Left renal cortex interstitium (tissue), 4 donors: ENCODE results near the gene GATM. TPM values are rescaled to one million over a fixed set of nuclear protein-coding genes. Genes with fewer than 3 reads are reported as not detected.

Experiments used
- DNase-seq, 4 donors: peaks; one replicate each; pipeline ENCODE4 v3.0.0-alpha.2; 2013; ENCODE audit warnings: low read depth in 4 of 4, low spot score in 2 of 4, missing footprints in 1 of 4
- polyA plus RNA-seq, 4 donors: library from polyadenylated mRNA; unstranded; fragments of 120-200 nt; gene quantifications; one replicate each; pipeline ENCODE4 v1.2.1, GENCODE V29; 2013; ENCODE audit not compliant: insufficient read length in 4 of 4

Gene GATM, protein sequence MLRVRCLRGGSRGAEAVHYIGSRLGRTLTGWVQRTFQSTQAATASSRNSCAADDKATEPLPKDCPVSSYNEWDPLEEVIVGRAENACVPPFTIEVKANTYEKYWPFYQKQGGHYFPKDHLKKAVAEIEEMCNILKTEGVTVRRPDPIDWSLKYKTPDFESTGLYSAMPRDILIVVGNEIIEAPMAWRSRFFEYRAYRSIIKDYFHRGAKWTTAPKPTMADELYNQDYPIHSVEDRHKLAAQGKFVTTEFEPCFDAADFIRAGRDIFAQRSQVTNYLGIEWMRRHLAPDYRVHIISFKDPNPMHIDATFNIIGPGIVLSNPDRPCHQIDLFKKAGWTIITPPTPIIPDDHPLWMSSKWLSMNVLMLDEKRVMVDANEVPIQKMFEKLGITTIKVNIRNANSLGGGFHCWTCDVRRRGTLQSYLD
- polyA plus RNA-seq: 100 to 1,000 TPM; 175 to 252 (median 232) TPM

DNA sequence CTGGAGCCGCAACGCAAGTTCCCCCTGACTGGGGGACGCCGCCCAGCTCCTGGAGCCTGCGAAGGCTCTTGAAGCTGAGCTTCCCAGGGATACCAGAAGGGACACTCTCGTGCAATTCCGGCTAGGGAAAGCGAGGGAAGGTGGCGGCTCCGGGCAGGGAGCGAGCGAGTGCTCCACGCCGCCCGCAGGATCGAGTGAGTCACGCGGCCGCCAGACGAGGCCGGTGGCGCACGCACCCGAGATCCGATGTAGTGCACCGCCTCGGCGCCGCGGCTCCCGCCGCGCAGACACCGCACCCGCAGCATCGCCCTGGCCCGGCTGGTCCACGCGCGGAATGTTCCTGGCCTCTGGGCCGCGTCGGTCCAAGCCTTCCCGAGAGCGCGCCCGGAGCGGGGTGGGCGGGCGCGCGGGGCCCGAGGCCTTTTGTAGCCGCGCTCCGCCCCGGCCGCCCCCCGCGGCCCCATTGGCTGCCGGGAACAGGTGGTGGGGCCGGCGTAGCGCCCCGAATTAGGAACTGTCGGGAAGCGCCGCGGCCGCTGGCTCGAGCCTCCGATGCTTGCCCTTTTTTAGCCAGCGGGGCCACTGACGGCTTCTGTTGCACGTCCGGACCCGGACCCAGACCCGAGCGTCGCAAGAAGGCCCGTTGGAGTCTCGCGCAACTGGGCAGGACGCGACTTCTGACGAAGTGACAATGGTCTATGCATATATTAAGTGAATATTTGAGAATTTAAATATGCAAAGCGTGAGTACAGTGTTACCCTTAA, at the start of gene GATM:
TSS of gene GATM (minus strand) at position 396 of the 764 bp plus-strand sequence. CDS start at position 305, 91 bp downstream.
- peak in 2 of 4 donors; percentile 53 to 69 for DNase-seq

DNA sequence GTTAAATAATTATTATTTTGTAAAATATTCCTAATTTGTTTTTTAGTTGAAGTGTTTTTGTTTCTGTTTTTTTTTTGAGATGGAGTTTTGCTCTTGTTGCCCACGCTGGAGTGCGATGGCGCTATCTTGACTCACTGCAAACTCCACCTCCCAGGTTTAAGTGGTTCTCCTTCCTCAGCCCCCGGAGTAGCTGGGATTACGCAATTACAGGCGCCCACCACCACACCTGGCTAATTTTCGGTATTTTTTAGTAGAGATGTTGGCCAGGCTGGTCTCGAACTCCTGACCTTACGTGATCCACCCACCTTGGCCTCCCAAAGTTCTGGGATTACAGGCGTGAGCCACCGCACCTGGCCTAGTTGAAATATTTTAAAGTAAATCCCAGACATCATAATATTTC, 48.7 kb upstream of the GATM start:
- no peak for DNase-seq

- DNase-seq: no peak
Measured at GRCh38 chr15:45425135-45425534, 46.8 kb upstream of the GATM start.

DNA sequence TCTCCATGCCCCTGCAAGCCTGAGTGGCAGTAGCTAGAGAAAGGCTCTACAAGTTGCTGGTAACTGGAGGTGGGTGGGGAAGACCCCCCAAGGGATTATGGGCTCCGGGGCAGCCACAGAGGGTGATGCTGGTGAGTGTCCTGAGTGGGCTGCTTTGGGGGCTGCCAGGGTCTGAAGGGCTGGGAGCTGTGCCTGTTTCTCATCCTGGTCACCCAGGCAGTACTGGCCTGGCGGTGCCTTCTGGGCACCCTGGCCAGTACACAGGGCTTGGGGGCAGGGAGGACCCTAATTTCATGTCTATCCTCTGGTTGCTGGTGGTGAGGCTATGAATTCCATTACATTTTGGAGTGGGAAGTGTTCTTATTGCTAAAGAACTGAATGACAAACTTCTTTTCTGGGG, 46.1 kb upstream of the GATM start:
- no peak for DNase-seq

DNA sequence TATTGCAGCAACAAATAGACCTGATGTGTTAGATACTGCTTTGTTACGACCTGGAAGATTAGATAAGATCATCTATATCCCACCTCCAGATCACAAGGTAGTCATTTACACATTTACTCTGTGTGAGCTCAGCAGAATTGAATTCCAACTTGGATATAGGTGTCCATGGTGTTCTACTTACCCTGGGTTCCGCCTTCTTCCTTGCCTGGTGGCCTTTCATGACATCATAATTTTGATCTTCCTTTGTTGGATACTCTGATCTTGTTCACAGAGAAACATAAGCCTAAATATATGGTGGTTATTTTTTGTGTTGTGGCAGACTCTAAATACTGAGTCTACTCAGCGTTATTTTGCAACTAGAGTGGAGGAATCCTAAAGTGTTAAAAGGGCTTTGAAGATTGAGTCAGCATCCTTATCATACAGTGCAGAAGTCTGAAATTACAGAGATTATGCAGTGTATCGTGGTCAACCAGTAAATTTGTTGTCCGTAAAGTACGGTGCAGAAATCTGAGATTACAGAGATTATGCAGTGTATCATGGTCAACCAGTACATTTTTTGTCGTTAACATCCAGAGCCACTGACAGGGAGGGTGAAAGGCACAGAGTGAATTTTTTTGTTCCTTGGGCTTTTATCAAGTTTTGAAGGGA, 39.1 kb upstream of the GATM start:
- DNase-seq: no peak

DNA sequence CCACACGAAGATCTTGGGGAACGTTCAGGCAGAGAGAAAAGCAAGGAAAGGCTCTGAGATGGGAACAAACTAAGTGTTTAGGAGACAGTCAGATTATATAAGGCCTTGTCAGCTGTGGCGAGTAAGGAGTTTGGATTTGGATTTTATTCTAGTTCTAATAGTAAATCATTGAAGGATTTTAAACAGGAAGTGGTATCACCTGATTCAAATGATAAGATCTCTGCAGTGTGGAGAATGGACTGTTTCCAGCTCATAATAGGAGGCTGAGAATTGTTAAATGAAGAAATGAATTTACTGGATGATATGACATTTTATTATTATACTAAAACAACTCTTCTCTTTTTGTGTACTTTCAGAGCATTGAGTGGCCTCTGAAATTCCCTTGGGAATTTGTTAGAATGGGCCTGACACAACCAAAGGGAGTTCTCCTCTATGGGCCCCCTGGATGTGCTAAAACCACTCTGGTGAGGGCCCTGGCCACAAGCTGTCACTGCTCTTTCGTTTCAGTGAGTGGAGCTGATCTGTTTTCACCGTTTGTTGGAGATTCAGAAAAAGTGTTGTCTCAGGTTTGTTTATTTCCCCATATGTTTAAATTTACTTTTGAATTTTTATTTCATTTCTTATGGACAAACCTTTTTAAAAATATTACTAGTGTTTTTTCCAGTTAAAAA, 36.0 kb upstream of the GATM start:
- no peak for DNase-seq

GRCh38 chr15:45409596-45409995, 31.3 kb upstream of the GATM start:
- DNase-seq: no peak

GRCh38 chr15:45407786-45408185, 29.4 kb upstream of the GATM start:
- DNase-seq: no peak

- no peak for DNase-seq
Measured at GRCh38 chr15:45402955-45403877, 24.9 kb upstream of the GATM start.

DNA sequence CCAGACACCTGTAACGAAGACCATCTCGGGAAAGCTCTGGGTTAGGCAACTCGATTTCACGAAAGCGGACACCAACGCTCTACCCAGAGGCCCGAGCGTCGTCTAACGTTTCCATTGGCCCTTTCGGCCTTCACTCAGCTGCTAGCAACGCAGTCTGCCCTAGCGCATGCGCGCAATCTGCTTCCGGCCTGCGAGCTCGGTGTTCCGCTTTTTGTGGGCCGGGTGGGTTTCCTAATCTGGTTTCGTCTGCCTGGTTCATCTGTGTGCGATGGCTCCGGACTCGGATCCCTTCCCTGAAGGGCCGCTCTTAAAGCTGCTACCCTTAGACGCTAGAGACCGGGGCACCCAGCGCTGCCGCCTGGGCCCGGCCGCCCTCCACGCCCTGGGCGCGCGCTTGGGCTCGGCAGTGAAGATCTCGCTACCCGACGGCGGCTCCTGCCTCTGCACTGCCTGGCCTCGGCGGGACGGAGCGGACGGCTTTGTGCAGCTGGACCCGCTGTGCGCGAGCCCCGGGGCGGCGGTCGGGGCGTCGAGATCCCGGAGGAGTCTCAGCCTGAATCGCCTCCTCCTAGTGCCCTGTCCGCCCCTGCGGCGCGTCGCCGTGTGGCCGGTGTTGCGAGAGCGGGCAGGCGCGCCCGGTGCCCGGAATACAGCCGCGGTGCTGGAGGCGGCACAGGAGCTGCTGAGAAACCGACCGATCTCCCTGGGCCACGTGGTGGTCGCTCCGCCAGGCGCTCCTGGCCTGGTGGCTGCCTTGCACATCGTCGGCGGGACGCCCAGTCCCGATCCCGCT, 24.0 kb upstream of the GATM start:
- DNase-seq: peak; percentile 95 to 99 (median 96)

DNA sequence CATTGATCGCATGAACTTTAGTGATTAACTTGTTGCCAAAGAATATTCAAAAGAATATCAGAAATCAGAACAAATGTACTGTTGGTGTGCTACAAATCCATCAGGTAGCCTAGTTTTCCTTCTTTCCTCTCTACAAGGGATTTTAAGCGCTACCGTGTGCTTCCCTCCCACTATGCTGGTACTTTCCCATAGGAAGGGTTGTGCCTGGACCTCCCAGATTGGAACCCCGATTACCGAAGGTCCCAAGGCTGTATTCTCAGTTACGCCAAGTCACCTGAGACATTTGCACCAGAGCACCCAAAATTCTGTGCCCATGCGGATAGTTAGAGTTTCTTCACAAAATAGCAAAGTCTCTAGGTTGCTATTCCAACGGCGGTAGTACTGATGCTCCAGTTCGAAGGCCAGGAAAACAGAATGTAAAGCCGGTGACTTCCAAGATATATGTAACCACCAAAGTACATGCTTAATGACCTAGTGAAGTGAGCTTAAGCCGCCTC, 23.4 kb upstream of the GATM start:
- DNase-seq: no peak

GRCh38 chr15:45399381-45400212, 21.3 kb upstream of the GATM start:
- DNase-seq: no peak

DNA sequence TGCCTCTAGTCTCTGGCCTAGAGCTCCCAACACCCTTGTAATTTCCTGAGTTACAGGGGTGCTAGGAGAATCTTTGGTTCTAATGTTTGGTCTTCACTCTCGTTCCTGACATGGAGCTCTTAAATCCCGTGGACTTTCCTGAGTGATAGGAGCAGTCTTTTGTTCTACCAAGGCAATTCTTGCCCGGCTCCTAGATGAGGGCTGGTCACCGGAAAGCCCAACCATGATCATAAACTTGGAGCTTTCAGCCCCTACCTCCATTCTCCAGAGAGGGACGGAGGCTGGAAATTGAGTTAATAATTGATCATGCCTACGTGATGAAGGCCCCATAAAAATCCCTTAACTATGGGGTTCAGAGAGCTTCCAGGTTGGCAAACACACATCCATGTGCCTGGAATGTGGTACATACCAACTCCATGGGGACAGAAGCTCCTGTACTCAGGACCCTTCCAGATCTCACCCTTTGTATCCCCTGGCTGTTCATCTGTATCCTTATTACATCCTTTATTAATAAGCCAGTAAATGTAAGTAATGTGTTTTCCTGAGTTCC, 18.8 kb upstream of the GATM start:
- no peak for DNase-seq

- DNase-seq: no peak
Measured at GRCh38 chr15:45395943-45396342, 17.6 kb upstream of the GATM start.

DNA sequence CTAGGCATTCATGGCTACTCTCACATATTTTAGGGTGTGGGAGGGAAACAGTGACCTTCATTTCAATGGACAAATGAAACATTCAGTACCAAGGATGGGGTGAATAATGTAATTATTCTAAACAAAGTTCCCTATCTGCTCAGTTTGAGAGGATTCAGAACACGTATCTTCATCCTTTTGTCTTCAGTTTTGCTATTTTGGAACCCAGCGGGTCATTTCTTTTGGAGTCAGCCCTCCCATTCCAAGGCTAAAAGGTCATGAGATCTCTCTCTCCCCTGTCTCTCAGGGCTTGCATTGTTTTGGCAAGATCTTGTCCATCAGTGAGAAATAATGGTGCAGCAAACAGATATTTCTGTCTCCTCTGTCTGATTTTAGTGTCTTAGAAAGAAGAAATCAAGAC, 16.3 kb upstream of the GATM start:
- no peak for DNase-seq

DNA sequence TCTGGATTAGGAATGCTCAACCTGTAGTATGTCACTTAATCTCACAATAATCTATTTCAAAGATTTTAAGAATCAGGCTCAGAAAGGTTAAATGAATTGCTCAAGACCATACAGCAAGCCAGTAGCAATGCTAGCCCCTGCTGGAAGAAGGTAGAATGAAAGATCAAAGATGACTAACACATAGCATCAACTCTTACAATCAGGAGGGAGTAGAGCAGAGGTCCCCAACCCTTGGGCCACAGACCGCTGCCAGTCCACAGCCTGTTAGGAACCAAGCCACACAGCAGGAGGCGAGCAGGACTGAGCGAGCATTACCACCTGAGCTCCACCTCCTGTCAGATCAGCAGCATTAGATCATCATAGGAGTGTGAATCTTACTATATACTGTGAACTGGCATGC, 15.5 kb upstream of the GATM start:
- DNase-seq: no peak

DNA sequence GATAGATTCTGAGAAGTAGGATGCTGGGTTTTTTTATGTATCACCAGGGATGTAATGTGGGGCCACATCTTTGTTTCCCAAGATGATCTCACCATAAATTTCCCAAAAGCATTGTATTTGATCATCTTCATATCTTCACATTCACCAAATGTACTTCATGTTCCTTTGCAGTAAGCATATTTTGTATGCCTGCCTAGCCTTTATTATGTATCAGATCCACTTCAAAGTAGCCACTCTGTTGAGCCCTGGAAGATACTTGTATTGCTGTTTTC, 14.2 kb upstream of the GATM start:
- no peak for DNase-seq
